K562 (cell line): ENCODE results near the gene PRRT1. TPM values are rescaled to one million over a fixed set of nuclear protein-coding genes. Genes with fewer than 3 reads are reported as not detected.

Experiments used
- ARID1B ChIP-seq: fragments of 450-650 bp; IDR thresholded peaks from 2 replicates; pipeline ENCODE4 v1.6.1; 2016; ENCODE audit warnings: antibody characterized with exemption, mild to moderate bottlenecking, inconsistent platforms
- ARID3A ChIP-seq: IDR thresholded peaks from 2 replicates; pipeline ENCODE4 v1.6.1; 2012; ENCODE audit warnings: low read depth, low read length, improper control_type of control experiment, borderline replicate concordance
- ELF2 ChIP-seq: fragments of 250-450 bp; sonication (Bioruptor Pico); IDR thresholded peaks from 2 replicates; pipeline ENCODE4 v1.5.0; 2021; ENCODE audit warnings: mild to moderate bottlenecking
- ESRRA ChIP-seq: fragments of 450-650 bp; IDR thresholded peaks from 2 replicates; pipeline ENCODE4 v1.6.1; 2014; ENCODE audit warnings: low read depth, mild to moderate bottlenecking, moderate library complexity, borderline replicate concordance
- GATAD2A ChIP-seq: fragments of 450-650 bp; IDR thresholded peaks from 2 replicates; pipeline ENCODE4 v1.6.1; 2017
- NFRKB ChIP-seq: fragments of 450-650 bp; IDR thresholded peaks from 2 replicates; pipeline ENCODE4 v1.6.1; 2016; ENCODE audit warnings: low read depth
- PHF21A ChIP-seq: fragments of 450-650 bp; IDR thresholded peaks from 2 replicates; pipeline ENCODE4 v1.6.1; 2017; ENCODE audit warnings: low read depth, borderline replicate concordance
- PML ChIP-seq: IDR thresholded peaks from 2 replicates; pipeline ENCODE4 v1.6.1; 2012; ENCODE audit warnings: low read length, inconsistent platforms
- POLR2AphosphoS5 ChIP-seq: IDR thresholded peaks from 2 replicates; pipeline ENCODE4 v1.6.1; 2011; ENCODE audit warnings: mild to moderate bottlenecking, low read depth, low read length, moderate library complexity; ENCODE audit not compliant: control insufficient read depth, insufficient read depth
- RBM17 ChIP-seq: fragments of 200-400 bp; formaldehyde crosslinking; IDR thresholded peaks from 2 replicates; pipeline ENCODE4 v1.6.1; 2017; ENCODE audit warnings: low read depth, mild to moderate bottlenecking, low read length, borderline replicate concordance
- SMAD1 ChIP-seq: fragments of 150-350 bp; IDR thresholded peaks from 2 replicates; pipeline ENCODE4 v1.6.1; 2014; ENCODE audit warnings: low read length, low read depth; ENCODE audit not compliant: partially characterized antibody
- TBP ChIP-seq: optimal IDR thresholded peaks from 2 replicates; pipeline ENCODE3; 2011; ENCODE audit warnings: low read depth, low read length, improper control_type of control experiment
- ZBTB7A ChIP-seq: IDR thresholded peaks from 2 replicates; pipeline ENCODE4 v1.6.1; 2011; ENCODE audit warnings: low read depth, mild to moderate bottlenecking, low read length, moderate library complexity, borderline replicate concordance; ENCODE audit not compliant: control insufficient read depth
- ZC3H8 ChIP-seq: fragments of 450-650 bp; IDR thresholded peaks from 2 replicates; pipeline ENCODE4 v1.6.1; 2017
- ZFP30 ChIP-seq: fragments of 250-450 bp; sonication (Bioruptor Pico); IDR thresholded peaks from 2 replicates; pipeline ENCODE4 v1.8.0; 2022; ENCODE audit warnings: moderate library complexity, mild to moderate bottlenecking, inconsistent platforms, borderline replicate concordance
- ZNF140 ChIP-seq: fragments of 250-450 bp; sonication (Bioruptor Pico); IDR thresholded peaks from 2 replicates; pipeline ENCODE4 v1.8.0; 2021; ENCODE audit warnings: moderate library complexity, mild to moderate bottlenecking, inconsistent platforms
- ZNF57 ChIP-seq: fragments of 450-650 bp; formaldehyde crosslinking; IDR thresholded peaks from 2 replicates; pipeline ENCODE4 v1.4.0; 2020; ENCODE audit warnings: mild to moderate bottlenecking, moderate library complexity
- polyA plus RNA-seq, 8 experiments: library from polyadenylated mRNA; depleted of rRNA in 4 of 8; stranded (reverse) in 5 of 8; unstranded in 3 of 8; fragments of >200 nt; fragmentation: Nextera tagmentation in 2 of 8; fragmentation: Illumina TruSeq in 1 of 8; extraction: Ambion mirVana in 2 of 8; extraction: Trizol in 1 of 8; gene quantifications; 2 replicates each; pipeline versions ENCODE4 v1.2.1 to v1.2.3, GENCODE V29; 2011 to 2014; ENCODE audit warnings: inconsistent platforms in 1 of 8, missing spikeins in 1 of 8
- total RNA-seq, 7 experiments: library from RNA; depleted of rRNA in 6 of 7; stranded (reverse); fragments of >200 nt in 6 of 7; fragmentation: Illumina TruSeq in 2 of 7; extraction: Trizol in 2 of 7; gene quantifications; 2 replicates each; pipeline versions ENCODE4 v1.2.1 to v1.2.3, GENCODE V29; 2011 to 2021; ENCODE audit warnings: low replicate concordance in 1 of 7

Gene PRRT1
- total and polyA plus RNA-seq, 9 of the 15 experiments (the other 6 are each of a cell fraction or from before 2014, with no cell fraction given), result 0.14 to 3.5 (median 0.41) TPM

DNA sequence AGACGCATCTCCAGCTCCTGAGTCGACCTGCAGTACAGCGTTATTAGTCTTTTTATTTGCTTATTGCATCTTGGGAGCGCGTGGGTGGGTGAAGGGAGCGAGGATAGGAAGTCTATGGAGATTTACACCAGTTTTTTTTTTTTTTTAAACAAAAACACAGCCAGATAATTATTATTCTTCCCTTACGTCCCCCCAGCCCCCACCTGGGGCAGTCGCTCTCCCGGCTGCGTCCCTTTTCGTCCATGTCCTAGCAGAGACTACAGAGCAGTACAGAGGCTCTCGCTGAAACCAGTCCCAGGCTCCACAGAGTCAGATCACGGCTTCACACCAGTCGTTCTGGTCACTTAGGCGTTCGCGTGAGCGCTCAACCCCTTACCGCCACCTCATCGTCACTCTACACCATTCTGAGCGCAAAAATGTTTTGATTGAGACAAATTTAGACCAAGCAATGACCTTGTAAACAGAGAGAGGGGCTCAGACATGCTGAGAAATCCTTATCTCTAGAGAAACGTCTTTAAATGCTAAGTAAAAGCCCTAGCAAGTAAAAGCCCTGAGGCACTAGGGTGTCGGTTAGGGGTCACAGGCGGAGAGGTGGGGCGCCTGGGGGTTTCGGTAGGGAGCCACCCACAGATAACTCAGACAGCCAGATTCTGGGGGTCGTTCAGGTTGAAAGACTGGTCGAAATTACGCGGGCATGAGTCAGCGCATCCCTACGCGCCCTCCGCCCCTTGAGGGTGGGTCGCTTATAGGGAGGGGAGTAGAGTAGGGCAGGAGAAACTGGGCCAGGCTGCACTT is 1.2 kb upstream of the PRRT1 start (continued):
- TF ChIP-seq ESRRA (peak; percentile 16; the same call in 1 of the 2 replicates), ZNF57 (CRISPR knock-in tag) (no peak), PHF21A (peak; percentile 40; the same call in 1 of the 2 replicates), TBP (peak; percentile 52), ZNF140 (CRISPR knock-in tag) (no peak), ZBTB7A (peak; percentile 93), POLR2AphosphoS5 (0 out of 2 replicates have a peak, but pooled peaks have one; percentile 24), SMAD1 (peak; percentile 30), RBM17 (no peak), ZFP30 (no peak), PML (0 out of 2 replicates have a peak, but pooled peaks have one; percentile 7), ARID1B (peak; percentile 10), ELF2 (CRISPR knock-in tag) (no peak), NFRKB (peak; percentile 53; the same call in 1 of the 2 replicates), GATAD2A (peak; percentile 89), ARID3A (no peak; the same call in 1 of the 2 replicates), ZC3H8 (no peak)
